Hepatocyte (in vitro differentiated cells): ENCODE data around the gene RASSF8.

Source experiments
- EZH2 ChIP-seq: fragments of 200-600 bp; sonication (generic); IDR thresholded peaks from 2 replicates; pipeline ENCODE4 v1.6.1; 2016; ENCODE audit warnings: antibody characterized with exemption, mild to moderate bottlenecking, borderline replicate concordance
- EZH2phosphoT487 ChIP-seq: fragments of 200-600 bp; sonication (generic); IDR thresholded peaks from one replicate; pipeline ENCODE4 v1.6.1; 2018; ENCODE audit warnings: antibody characterized with exemption, mild to moderate bottlenecking, low read depth, moderate library complexity; ENCODE audit not compliant: unreplicated experiment, severe bottlenecking
- TF ChIP-seq, protein P1 (sequence below): fragments of 200-600 bp; sonication (generic); IDR thresholded peaks from 2 replicates; pipeline ENCODE4 v1.5.1; 2016; ENCODE audit warnings: antibody characterized with exemption, mild to moderate bottlenecking; ENCODE audit not compliant: poor library complexity

DNA sequence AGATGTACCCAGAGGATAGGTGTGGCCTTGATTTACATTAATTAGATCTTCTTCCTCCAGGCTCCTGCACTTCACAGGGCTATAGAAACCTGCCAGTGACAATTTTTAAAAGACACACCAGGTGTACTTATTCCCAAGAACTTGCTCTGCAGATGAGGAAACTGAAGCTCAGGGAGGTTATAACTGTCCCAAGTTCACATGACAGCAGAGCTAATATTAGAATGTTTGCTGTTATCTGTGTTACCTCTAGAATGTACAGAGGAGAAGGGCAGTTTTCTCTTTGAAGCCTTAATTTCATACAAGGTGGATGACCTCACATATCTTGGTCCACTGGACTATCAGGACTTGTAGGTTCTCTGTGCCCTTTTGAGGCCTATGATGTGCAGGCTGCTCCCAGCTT lies 27.7 kb downstream of the RASSF8 start:
- TF ChIP-seq, protein P1, sequence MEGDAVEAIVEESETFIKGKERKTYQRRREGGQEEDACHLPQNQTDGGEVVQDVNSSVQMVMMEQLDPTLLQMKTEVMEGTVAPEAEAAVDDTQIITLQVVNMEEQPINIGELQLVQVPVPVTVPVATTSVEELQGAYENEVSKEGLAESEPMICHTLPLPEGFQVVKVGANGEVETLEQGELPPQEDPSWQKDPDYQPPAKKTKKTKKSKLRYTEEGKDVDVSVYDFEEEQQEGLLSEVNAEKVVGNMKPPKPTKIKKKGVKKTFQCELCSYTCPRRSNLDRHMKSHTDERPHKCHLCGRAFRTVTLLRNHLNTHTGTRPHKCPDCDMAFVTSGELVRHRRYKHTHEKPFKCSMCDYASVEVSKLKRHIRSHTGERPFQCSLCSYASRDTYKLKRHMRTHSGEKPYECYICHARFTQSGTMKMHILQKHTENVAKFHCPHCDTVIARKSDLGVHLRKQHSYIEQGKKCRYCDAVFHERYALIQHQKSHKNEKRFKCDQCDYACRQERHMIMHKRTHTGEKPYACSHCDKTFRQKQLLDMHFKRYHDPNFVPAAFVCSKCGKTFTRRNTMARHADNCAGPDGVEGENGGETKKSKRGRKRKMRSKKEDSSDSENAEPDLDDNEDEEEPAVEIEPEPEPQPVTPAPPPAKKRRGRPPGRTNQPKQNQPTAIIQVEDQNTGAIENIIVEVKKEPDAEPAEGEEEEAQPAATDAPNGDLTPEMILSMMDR, result no peak
- TF ChIP-seq EZH2, result no peak
- no peak for TF ChIP-seq EZH2phosphoT487
